Mesendoderm (in vitro differentiated cells): ENCODE results near the gene ECSCR.
"Not testable (repeated sequence)": the region's sequence is repeated elsewhere in the genome, so short reads cannot be mapped to it uniquely, and the experiment has no call there.

ENCODE experiments used
- DNase-seq: peaks from one replicate; pipeline ENCODE4 v3.0.0; 2013
- H2AK5ac ChIP-seq: 2 replicates; pipeline ENCODE4 v1.6.1; 2013; ENCODE audit warnings: low read length, inconsistent platforms
- H2BK120ac ChIP-seq: 2 replicates; pipeline ENCODE4 v1.6.1; 2013; ENCODE audit warnings: low read depth, mild to moderate bottlenecking, low read length, moderate library complexity, mixed read lengths
- H2BK15ac ChIP-seq: replicated peaks from 2 replicates; pipeline ENCODE4 v1.6.1; 2013; ENCODE audit warnings: low read depth, mild to moderate bottlenecking, moderate library complexity
- H2BK5ac ChIP-seq: 2 replicates; pipeline ENCODE4 v1.6.1; 2013; ENCODE audit warnings: low read length, inconsistent platforms
- H3K18ac ChIP-seq: 2 replicates; pipeline ENCODE4 v1.6.1; 2013; ENCODE audit warnings: mild to moderate bottlenecking, low read length, mixed read lengths
- H3K23ac ChIP-seq: one replicate; pipeline ENCODE4 v1.6.1; 2013; ENCODE audit warnings: low read length
- H3K27ac ChIP-seq: 2 replicates; pipeline ENCODE4 v1.5.1; 2013; ENCODE audit warnings: low read depth, mild to moderate bottlenecking, inconsistent platforms, low read length, moderate library complexity
- H3K27me3 ChIP-seq: 2 replicates; pipeline ENCODE4 v1.6.1; 2013; ENCODE audit warnings: low read length, control low read depth, mild to moderate bottlenecking, inconsistent platforms; ENCODE audit not compliant: insufficient read depth, poor library complexity
- H3K36me3 ChIP-seq: 2 replicates; pipeline ENCODE4 v1.6.1; 2013; ENCODE audit warnings: low read length, inconsistent platforms; ENCODE audit not compliant: control insufficient read depth, insufficient read depth
- H3K4ac ChIP-seq: one replicate; pipeline ENCODE4 v1.6.1; 2013; ENCODE audit warnings: low read depth, mild to moderate bottlenecking, low read length, moderate library complexity
- H3K4me1 ChIP-seq: 2 replicates; pipeline ENCODE4 v1.6.1; 2013; ENCODE audit warnings: low read depth, low read length, inconsistent platforms; ENCODE audit not compliant: control insufficient read depth
- H3K4me2 ChIP-seq: 2 replicates; pipeline ENCODE4 v1.6.1; 2013; ENCODE audit warnings: low read length
- H3K4me3 ChIP-seq: 2 replicates; pipeline ENCODE4 v1.5.1; 2013; ENCODE audit warnings: mild to moderate bottlenecking, low read length
- H3K56ac ChIP-seq: one replicate; pipeline ENCODE4 v1.6.1; 2013; ENCODE audit warnings: low read length
- H3K79me1 ChIP-seq: 2 replicates; pipeline ENCODE4 v1.6.1; 2013; ENCODE audit warnings: low read length, inconsistent platforms
- H3K79me2 ChIP-seq: 2 replicates; pipeline ENCODE4 v1.6.1; 2013; ENCODE audit warnings: mild to moderate bottlenecking, low read length; ENCODE audit not compliant: control insufficient read depth, insufficient read depth
- H3K9ac ChIP-seq: 2 replicates; pipeline ENCODE4 v1.6.1; 2013; ENCODE audit warnings: low read length, inconsistent platforms
- H4K5ac ChIP-seq: one replicate; pipeline ENCODE4 v1.6.1; 2013; ENCODE audit warnings: low read length
- H4K8ac ChIP-seq: one replicate; pipeline ENCODE4 v1.6.1; 2013; ENCODE audit warnings: low read depth, mild to moderate bottlenecking, control low read depth, low read length, moderate library complexity
- WGBS: extraction: QIAGEN DNeasy Blood & Tissue Kit; methylation state at CpG from one replicate; pipeline ENCODE4 v1.1.7; 2013; ENCODE audit warnings: low lambda C conversion rate, missing lambda C conversion rate; ENCODE audit not compliant: insufficient coverage; ENCODE audit errors: extremely low coverage; 5-methylcytosine and 5-hydroxymethylcytosine counted together

Gene ECSCR

DNA sequence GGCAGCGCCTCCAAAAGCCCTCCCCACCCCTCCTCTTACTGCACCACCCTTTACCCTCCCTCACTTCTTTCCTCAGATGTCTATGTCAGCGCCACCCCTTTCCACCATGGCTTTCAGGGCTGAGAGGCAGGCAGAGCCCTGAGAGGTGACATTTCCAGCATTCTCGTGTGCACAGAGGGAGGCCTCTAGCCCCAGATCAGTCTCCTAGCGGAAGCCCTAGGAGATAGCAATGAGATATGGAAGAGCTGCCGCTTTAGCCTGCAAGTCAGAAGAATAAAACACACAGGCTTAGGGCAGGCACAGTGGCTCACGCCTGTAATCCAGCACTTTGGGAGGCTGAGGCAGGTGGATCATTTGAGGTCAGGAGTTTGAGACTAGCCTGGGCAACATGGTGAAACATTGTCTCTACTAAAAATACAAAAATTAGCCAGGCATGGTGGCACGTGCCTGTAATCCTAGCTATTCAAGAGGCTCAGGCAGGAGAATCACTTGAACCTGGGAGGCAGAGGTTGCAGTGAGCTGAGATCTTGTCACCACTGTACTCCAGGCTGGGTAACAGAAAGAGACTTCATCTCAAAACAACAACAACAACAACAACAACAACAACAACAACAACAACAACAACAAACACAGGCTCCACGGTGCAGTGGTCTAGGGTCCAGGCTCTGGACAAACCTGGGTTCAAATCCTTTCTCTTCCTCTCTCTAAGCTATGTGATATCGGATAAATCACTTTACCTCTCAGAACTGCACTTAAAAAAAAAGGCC lies 16.3 kb upstream of the ECSCR start:
- not testable (repeated sequence) for H4K8ac ChIP-seq, H3K27me3 ChIP-seq, H2AK5ac ChIP-seq, H3K23ac ChIP-seq, H3K4me1 ChIP-seq, H2BK15ac ChIP-seq, H3K9ac ChIP-seq, H3K79me2 ChIP-seq, H3K79me1 ChIP-seq, H2BK5ac ChIP-seq, H3K56ac ChIP-seq, H3K27ac ChIP-seq, H3K4me2 ChIP-seq, H3K4me3 ChIP-seq, H2BK120ac ChIP-seq, H3K36me3 ChIP-seq, H3K18ac ChIP-seq, H3K4ac ChIP-seq, H4K5ac ChIP-seq
- WGBS = no CpG with 5 or more reads among the region's 9 CpGs
- peak; percentile 69 for DNase-seq

DNA sequence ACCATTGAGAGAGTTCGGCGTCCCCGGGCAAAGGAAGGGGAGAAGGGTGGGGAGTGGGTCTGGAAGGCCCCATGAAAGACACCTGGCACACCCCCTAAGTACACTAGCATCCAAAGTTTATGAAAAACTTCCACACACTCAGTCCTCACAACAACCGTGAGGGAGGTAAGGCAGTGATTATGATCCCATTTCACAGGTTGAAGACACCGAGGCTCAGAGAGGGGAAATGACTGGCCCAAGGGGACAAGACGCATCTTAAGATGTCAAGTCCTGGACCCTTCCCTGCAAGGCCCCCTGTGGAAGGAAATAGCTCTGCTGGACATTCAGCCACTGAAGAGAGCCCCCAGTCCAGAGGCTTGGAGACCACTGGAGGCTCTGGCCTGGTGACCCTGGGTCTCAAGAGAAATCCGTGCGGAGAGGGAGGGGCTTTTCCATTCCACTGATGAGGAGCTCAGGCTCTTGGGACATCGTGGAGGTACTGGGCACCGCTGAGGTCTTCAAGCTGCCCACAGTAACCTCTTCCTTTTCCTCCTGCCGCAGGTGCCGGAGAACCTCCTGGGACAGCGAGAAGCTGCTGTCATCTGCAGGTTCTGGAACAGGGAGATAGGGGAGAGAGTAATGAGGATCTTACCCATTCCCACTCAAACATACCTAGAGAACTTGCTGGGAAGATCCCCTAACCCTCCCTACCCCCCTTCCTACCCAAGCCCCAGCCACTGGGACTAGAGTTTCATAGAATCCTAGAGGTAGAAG lies 13.5 kb upstream of the ECSCR start:
- DNase-seq = no peak
- WGBS = no CpG with 5 or more reads among the region's 13 CpGs
- Histone ChIP-seq H2BK5ac (no peak overlapping the region), H3K4me3 (no peak overlapping the region), H2BK120ac (no peak overlapping the region), H3K79me1 (no peaks in the 10 kb centered on the region), H3K4me1 (peaks cover 8% of the 10 kb centered on the region), H3K18ac (no peak overlapping the region), H3K36me3 (no peaks in the 10 kb centered on the region), H4K8ac (no peak overlapping the region), H3K4me2 (no peak overlapping the region), H3K27ac (no peak overlapping the region), H3K56ac (no peak overlapping the region), H3K9ac (no peak overlapping the region), H3K23ac (no peak overlapping the region), H4K5ac (no peak overlapping the region), H2AK5ac (no peak overlapping the region), H3K27me3 (no peaks in the 10 kb centered on the region), H2BK15ac (no peak overlapping the region), H3K79me2 (no peaks in the 10 kb centered on the region), H3K4ac (no peak overlapping the region)

DNA sequence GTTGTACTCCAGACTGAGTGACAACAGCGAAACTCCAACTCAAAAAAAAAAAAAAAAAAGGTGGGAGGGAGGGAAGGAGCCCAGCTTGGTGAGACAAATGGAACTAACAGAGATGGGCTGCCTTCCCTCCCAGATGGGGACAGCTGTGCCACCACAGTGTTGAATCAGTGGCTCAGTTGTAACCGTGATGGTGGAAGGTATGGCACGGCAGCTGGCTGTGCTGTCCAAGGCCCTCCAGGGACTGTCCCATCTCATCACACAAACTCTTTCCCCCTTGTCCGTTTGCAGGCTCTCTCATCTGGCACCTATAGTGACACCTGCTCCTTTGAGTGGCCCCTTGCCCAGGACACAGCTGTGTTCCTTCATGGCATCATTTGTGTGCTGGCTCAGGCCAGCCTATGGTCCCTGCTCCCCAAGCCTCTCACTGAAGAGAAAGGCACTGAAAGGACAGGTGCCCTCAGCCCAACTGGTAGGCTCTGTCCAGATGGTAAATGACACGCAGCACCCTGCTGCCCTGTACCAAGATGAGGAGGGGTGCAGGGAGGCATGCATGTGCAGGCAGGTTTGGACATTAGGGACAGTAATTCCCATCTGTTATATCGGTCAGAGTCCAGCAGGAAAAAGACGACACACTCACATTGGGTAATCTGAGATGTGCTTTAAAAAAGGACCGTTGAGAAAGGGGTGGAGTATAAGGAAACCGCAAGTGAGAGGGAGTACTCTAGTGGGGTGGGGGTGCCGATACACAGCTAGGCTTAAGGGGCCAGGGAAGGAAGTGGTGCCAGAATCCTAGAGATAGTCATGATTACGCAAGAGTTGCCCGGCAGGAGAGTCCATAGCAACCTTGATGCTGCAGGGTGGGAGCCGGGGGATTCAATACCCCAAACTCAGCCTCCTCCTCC lies 12.6 kb upstream of the ECSCR start:
- Histone ChIP-seq H2BK120ac (no peak overlapping the region), H3K9ac (no peak overlapping the region), H3K4me2 (no peak overlapping the region), H3K79me2 (no peaks in the 10 kb centered on the region), H4K8ac (no peak overlapping the region), H3K27ac (no peak overlapping the region), H3K56ac (no peak overlapping the region), H2BK5ac (no peak overlapping the region), H3K4ac (no peak overlapping the region), H2BK15ac (no peak overlapping the region), H3K27me3 (no peaks in the 10 kb centered on the region), H3K79me1 (no peaks in the 10 kb centered on the region), H4K5ac (no peak overlapping the region), H2AK5ac (no peak overlapping the region), H3K18ac (no peak overlapping the region), H3K4me1 (peaks cover 8% of the 10 kb centered on the region), H3K36me3 (no peaks in the 10 kb centered on the region), H3K4me3 (no peak overlapping the region), H3K23ac (no peak overlapping the region)
- no CpG with 5 or more reads among the region's 13 CpGs for WGBS
- DNase-seq = no peak

DNA sequence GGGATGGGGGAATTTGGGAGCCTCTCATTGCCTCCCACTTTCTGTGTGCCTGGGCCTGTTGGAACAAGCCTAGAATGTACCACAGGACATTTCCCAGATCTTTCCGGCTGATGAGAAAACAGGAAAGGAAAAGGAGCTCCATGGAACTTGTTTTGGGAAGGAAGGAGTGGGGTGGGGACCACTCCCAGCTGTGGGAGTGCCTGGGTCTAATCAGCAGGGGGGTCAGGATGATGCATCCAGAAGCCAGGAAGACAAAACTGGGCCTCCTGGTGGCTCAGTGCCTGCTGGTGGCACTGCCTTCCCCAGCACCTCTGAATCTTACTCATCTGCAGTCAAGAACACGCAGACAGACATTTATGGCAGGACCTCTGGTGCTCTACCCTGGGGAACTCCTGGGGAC lies 11.0 kb upstream of the ECSCR start:
- Histone ChIP-seq H3K4me3 (no peak overlapping the region), H3K27ac (no peak overlapping the region)
- WGBS = no CpG with 5 or more reads among the region's 2 CpGs

GRCh38 chr5:139473105-139473504 lies 10.6 kb upstream of the ECSCR start:
- Histone ChIP-seq H4K5ac (no peak overlapping the region), H3K56ac (peak overlapping the region; percentile 18), H2BK120ac (no peak overlapping the region), H3K18ac (peak overlapping the region; percentile 13), H3K27ac (no peak overlapping the region), H2BK5ac (no peak overlapping the region), H4K8ac (no peak overlapping the region), H3K4me3 (no peak overlapping the region), H3K9ac (no peak overlapping the region), H3K36me3 (no peaks in the 10 kb centered on the region), H2AK5ac (no peak overlapping the region), H3K4me1 (peaks cover 8% of the 10 kb centered on the region), H3K4ac (no peak overlapping the region), H2BK15ac (no peak overlapping the region), H3K27me3 (no peaks in the 10 kb centered on the region), H3K79me1 (no peaks in the 10 kb centered on the region), H3K4me2 (no peak overlapping the region), H3K79me2 (no peaks in the 10 kb centered on the region), H3K23ac (no peak overlapping the region)
- DNase-seq = peak; percentile 71
- WGBS = no CpG with 5 or more reads among the region's 8 CpGs

More for the DNA sequence above, 11.0 kb upstream of the ECSCR start:
- Histone ChIP-seq H4K8ac (no peak overlapping the region), H3K4ac (no peak overlapping the region), H3K4me2 (no peak overlapping the region), H3K23ac (no peak overlapping the region), H3K4me1 (peaks cover 8% of the 10 kb centered on the region), H2BK5ac (no peak overlapping the region), H3K56ac (peak overlapping the region; percentile 53), H2BK15ac (no peak overlapping the region), H2AK5ac (no peak overlapping the region), H3K9ac (no peak overlapping the region), H3K27me3 (no peaks in the 10 kb centered on the region), H4K5ac (no peak overlapping the region), H3K18ac (peak overlapping the region; percentile 13), H2BK120ac (no peak overlapping the region), H3K79me1 (no peaks in the 10 kb centered on the region), H3K79me2 (no peaks in the 10 kb centered on the region), H3K36me3 (no peaks in the 10 kb centered on the region)
- DNase-seq = no peak
